ENCODE results near the gene PHACTR3. TPM values are rescaled to one million over a fixed set of nuclear protein-coding genes. Genes with fewer than 3 reads are reported as not detected.

PHACTR3 gene
- total RNA-seq, 1 experiment from 2014 or later: not detected

DNA sequence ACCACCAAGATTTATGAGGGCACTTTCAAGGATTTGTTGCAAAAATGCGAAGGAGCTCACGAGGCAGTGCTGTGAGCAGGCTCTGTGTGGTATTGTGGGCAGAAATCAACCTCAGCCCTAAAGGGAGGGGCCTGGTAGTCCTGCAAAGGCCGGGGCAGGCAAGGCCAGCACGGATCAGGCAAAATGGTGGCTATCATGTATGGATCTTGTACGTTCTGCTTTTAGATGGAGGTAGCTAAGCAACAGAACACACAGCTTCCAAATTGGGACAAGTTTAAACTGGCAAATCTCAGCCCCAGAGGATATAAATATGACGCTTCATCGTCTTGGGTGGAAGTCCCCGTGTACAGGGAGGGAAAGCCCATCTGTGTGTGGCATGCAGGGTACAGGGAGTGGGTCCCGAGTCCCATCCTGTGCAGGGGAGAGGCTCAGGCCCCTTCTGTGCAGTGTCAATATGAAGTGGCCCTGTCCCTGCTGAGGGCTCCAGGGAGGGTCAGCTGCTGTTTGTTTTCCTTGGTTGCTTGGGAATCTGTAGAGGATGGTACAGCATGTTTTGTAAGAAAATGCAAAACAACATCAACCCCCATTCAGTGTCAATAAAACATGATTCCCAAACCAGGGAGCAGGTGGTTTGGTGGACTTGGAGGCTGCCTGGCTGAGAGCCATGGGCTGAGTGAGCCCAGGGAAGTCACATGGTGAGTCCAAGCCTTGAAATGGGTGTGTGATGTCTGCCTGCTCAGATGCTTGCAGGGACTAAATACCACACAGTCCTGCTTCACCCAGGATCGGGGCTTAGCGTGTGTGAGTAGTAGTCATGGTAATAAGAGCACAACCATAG is 216.1 kb downstream of the PHACTR3 start:
- H3K9me2 ChIP-seq (ENCODE audit: insufficient read depth): no peaks in the 10 kb centered on the region
- no peak overlapping the region for H3K27ac ChIP-seq (ENCODE audit: low read depth, low read length)
- ATAC-seq (no peak), DNase-seq (ENCODE audit: low read depth, low spot score) (no peak)
- H4K20me1 ChIP-seq (ENCODE audit: insufficient read depth): no peaks in the 10 kb centered on the region
- no peaks in the 10 kb centered on the region for H3K9me3 ChIP-seq (ENCODE audit: control insufficient read depth in 1 of 2, insufficient read depth in 1 of 2, low read depth in 1 of 2, low read length in 2 of 2)
- intact Hi-C loops (cut with micrococcal nuclease): no loop called here
- H3K4me1 ChIP-seq (ENCODE audit: control insufficient read depth in 1 of 2, insufficient read depth in 2 of 2, low read length in 2 of 2): no peaks in the 10 kb centered on the region
- no peaks in the 10 kb centered on the region for H3K36me3 ChIP-seq (ENCODE audit: control insufficient read depth in 1 of 2, insufficient read depth in 2 of 2, low read length in 2 of 2)
- H3K27me3 ChIP-seq (ENCODE audit: insufficient read depth, low read length): peaks cover 4% of the 10 kb centered on the region
- ChIA-PET POLR2A (no interaction called here), RAD21 (ENCODE audit: low non-redundant PET in 1 of 2, low total read pairs in 2 of 2, uncharacterized antibody in 2 of 2, unreplicated experiment in 2 of 2) (no interaction called here), CTCF (no interaction called here)
- TF ChIP-seq, protein P1, sequence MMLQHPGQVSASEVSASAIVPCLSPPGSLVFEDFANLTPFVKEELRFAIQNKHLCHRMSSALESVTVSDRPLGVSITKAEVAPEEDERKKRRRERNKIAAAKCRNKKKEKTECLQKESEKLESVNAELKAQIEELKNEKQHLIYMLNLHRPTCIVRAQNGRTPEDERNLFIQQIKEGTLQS (IDR thresholded peaks at IDR 0.05): no peak
- TF ChIP-seq YY1 (IDR thresholded peaks at IDR 0.05; ENCODE audit: extremely low read depth, insufficient replicate concordance, low read depth, low read length) (no peak), ZFX (IDR thresholded peaks at IDR 0.05) (no peak), SRF (IDR thresholded peaks at IDR 0.05; ENCODE audit: low read depth) (no peak), EZH2 (IDR thresholded peaks at IDR 0.05) (no peak), ELF1 (IDR thresholded peaks at IDR 0.05; ENCODE audit: borderline replicate concordance, low read depth) (no peak), JUND (IDR thresholded peaks at IDR 0.05) (no peak), EZH2phosphoT487 (IDR thresholded peaks at IDR 0.05; ENCODE audit: borderline replicate concordance) (no peak), TCF7L2 (IDR thresholded peaks at IDR 0.05; ENCODE audit: borderline replicate concordance, extremely low read depth, insufficient read depth, insufficient read length) (no peak), SIN3A (IDR thresholded peaks at IDR 0.05; ENCODE audit: low read depth) (no peak), ZNF274 (IDR thresholded peaks at IDR 0.05; ENCODE audit: low read depth, low read length) (no peak), FOSL1 (IDR thresholded peaks at IDR 0.05; ENCODE audit: low read depth) (no peak), SP1 (IDR thresholded peaks at IDR 0.05; ENCODE audit: low read depth) (no peak), CBX3 (IDR thresholded peaks at IDR 0.05; ENCODE audit: low read depth) (no peak), CEBPB (IDR thresholded peaks at IDR 0.05; ENCODE audit: low read depth) (no peak), RAD21 (IDR thresholded peaks at IDR 0.05; ENCODE audit: low read depth) (no peak)
- TF ChIP-seq, protein P2, sequence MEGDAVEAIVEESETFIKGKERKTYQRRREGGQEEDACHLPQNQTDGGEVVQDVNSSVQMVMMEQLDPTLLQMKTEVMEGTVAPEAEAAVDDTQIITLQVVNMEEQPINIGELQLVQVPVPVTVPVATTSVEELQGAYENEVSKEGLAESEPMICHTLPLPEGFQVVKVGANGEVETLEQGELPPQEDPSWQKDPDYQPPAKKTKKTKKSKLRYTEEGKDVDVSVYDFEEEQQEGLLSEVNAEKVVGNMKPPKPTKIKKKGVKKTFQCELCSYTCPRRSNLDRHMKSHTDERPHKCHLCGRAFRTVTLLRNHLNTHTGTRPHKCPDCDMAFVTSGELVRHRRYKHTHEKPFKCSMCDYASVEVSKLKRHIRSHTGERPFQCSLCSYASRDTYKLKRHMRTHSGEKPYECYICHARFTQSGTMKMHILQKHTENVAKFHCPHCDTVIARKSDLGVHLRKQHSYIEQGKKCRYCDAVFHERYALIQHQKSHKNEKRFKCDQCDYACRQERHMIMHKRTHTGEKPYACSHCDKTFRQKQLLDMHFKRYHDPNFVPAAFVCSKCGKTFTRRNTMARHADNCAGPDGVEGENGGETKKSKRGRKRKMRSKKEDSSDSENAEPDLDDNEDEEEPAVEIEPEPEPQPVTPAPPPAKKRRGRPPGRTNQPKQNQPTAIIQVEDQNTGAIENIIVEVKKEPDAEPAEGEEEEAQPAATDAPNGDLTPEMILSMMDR (IDR thresholded peaks at IDR 0.05 in 2 of 3, conservative IDR thresholded peaks at IDR 0.05 in 1 of 3; ENCODE audit: borderline replicate concordance in 1 of 3, insufficient read depth in 1 of 3, low read depth in 2 of 3, low read length in 2 of 3): no peak
- TF ChIP-seq, protein P3, sequence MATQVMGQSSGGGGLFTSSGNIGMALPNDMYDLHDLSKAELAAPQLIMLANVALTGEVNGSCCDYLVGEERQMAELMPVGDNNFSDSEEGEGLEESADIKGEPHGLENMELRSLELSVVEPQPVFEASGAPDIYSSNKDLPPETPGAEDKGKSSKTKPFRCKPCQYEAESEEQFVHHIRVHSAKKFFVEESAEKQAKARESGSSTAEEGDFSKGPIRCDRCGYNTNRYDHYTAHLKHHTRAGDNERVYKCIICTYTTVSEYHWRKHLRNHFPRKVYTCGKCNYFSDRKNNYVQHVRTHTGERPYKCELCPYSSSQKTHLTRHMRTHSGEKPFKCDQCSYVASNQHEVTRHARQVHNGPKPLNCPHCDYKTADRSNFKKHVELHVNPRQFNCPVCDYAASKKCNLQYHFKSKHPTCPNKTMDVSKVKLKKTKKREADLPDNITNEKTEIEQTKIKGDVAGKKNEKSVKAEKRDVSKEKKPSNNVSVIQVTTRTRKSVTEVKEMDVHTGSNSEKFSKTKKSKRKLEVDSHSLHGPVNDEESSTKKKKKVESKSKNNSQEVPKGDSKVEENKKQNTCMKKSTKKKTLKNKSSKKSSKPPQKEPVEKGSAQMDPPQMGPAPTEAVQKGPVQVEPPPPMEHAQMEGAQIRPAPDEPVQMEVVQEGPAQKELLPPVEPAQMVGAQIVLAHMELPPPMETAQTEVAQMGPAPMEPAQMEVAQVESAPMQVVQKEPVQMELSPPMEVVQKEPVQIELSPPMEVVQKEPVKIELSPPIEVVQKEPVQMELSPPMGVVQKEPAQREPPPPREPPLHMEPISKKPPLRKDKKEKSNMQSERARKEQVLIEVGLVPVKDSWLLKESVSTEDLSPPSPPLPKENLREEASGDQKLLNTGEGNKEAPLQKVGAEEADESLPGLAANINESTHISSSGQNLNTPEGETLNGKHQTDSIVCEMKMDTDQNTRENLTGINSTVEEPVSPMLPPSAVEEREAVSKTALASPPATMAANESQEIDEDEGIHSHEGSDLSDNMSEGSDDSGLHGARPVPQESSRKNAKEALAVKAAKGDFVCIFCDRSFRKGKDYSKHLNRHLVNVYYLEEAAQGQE (IDR thresholded peaks at IDR 0.05; ENCODE audit: low read depth): no peak
- TF ChIP-seq, protein P4, sequence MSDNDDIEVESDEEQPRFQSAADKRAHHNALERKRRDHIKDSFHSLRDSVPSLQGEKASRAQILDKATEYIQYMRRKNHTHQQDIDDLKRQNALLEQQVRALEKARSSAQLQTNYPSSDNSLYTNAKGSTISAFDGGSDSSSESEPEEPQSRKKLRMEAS (IDR thresholded peaks at IDR 0.05): no peak
- no peak overlapping the region for H2AFZ ChIP-seq (ENCODE audit: low read depth, low read length, poor library complexity, severe bottlenecking)
- H3K4me2 ChIP-seq (ENCODE audit: low read length): no peak overlapping the region
- no peak overlapping the region for H3K4me3 ChIP-seq (replicated peaks in 1 of 2; ENCODE audit: low read depth in 1 of 2, low read length in 2 of 2)
- no TSS peak for BruUV-seq (replicated peaks)
- H3K9ac ChIP-seq (ENCODE audit: low read length): no peak overlapping the region
- no peaks in the 10 kb centered on the region for H3K79me2 ChIP-seq (ENCODE audit: insufficient read depth, low read length)

Measured in HCT116 (cell line).